ENCODE measurements around the gene HIBCH.

The HIBCH gene

GRCh38 chr2:190221429-190221828, 98.2 kb downstream of the HIBCH start:
- no peak for TF ChIP-seq CTCF (IDR thresholded peaks at IDR 0.05)
- no peak for TF ChIP-seq ZFX (IDR thresholded peaks at IDR 0.05; ENCODE audit: borderline replicate concordance)
- no peak overlapping the region for H3K27ac ChIP-seq

DNA sequence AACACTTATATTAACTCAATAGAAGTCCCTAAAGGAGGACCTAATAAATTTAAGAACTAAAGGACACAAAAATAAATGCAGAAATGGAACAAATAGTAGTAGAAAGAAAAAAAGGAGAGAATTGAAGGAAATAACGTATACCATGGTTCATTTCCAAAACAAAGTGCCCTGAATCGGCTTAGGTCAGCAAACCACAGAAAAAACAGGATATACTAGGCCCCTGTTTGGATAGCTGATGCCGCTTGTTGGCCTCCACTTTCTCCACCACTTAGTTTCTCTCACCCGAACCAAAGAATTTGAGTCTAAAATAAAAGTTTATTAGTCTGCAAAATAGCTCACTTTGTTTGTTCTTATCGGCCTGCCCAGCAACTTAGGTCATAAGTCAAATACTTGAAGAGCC, 100.4 kb downstream of the HIBCH start:
- no peak for TF ChIP-seq ZFX (IDR thresholded peaks at IDR 0.05; ENCODE audit: borderline replicate concordance)
- no peak for TF ChIP-seq CTCF (IDR thresholded peaks at IDR 0.05)
- H3K27ac ChIP-seq = no peak overlapping the region

DNA sequence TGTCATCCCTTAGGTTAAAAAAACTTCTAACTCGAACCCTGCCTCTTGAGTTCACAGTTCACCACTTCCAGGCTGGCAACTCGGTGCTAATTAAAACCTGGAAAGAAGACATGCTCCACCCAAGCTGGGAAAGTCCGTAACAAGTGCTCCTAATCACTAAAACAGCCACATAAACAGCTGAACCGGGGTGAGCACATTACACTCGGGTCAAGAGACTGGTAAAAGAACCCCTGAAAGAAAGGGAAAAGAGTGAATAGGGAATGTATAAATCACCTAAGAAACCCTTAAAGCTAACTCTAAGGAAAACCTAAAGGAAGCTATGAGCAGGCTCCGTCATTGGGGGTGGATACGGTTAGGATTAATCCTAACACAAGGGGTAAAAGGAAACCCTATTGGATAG, 102.0 kb downstream of the HIBCH start:
- no peak overlapping the region for H3K27ac ChIP-seq
- TF ChIP-seq ZFX (IDR thresholded peaks at IDR 0.05; ENCODE audit: borderline replicate concordance) (no peak), CTCF (IDR thresholded peaks at IDR 0.05) (no peak)

GRCh38 chr2:190216829-190217228, 102.8 kb downstream of the HIBCH start:
- TF ChIP-seq CTCF (IDR thresholded peaks at IDR 0.05) (no peak), ZFX (IDR thresholded peaks at IDR 0.05; ENCODE audit: borderline replicate concordance) (no peak)

GRCh38 chr2:190215620-190216019, 104.0 kb downstream of the HIBCH start:
- TF ChIP-seq ZFX (IDR thresholded peaks at IDR 0.05; ENCODE audit: borderline replicate concordance) (no peak), CTCF (IDR thresholded peaks at IDR 0.05) (no peak)
- no peak overlapping the region for H3K27ac ChIP-seq

More at GRCh38 chr2:190216829-190217228, 102.8 kb downstream of the HIBCH start:
- H3K27ac ChIP-seq = no peak overlapping the region

GRCh38 chr2:190214426-190215194, 105.0 kb downstream of the HIBCH start:
- no peak overlapping the region for H3K27ac ChIP-seq
- TF ChIP-seq CTCF (IDR thresholded peaks at IDR 0.05) (no peak), ZFX (IDR thresholded peaks at IDR 0.05; ENCODE audit: borderline replicate concordance) (no peak)
